Activated T-helper 1 cell treated with anti-CD3 and anti-CD28 coated beads, Interleukin-2, amount 50 U/mL, for 16 hours (primary cell): ENCODE results near the gene LDLRAD3.
"Not testable (repeated sequence)": the region's sequence is repeated elsewhere in the genome, so short reads cannot be mapped to it uniquely, and the experiment has no call there.

Experiments
- DNase-seq, 2 donors: peaks; one replicate each; pipeline ENCODE4 v3.0.0-alpha.2; 2020; ENCODE audit warnings: low read depth in 1 of 2, low spot score in 1 of 2

Gene LDLRAD3

GRCh38 chr11:36044636-36045035, 100.8 kb downstream of the LDLRAD3 start:
- DNase-seq, result no peak

DNA sequence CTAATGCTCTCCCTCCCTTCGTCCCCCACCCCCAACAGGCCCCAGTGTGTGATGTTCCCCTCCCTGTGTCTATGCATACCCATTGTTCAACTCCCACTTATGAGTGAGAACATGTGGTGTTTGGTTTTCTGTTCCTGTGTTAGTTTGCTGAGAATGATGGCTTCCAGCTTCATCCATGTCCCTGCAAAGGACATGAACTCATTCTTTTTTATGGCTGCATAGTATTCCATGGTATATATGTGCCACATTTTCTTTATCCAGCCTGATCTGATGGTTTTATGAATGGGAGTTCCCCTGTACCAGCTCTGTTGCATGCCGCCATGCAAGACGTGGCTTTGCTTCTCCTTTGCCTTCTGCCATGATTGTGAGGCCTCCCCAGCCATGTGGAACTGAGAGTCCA, 102.1 kb downstream of the LDLRAD3 start:
- not testable (repeated sequence) for DNase-seq

DNA sequence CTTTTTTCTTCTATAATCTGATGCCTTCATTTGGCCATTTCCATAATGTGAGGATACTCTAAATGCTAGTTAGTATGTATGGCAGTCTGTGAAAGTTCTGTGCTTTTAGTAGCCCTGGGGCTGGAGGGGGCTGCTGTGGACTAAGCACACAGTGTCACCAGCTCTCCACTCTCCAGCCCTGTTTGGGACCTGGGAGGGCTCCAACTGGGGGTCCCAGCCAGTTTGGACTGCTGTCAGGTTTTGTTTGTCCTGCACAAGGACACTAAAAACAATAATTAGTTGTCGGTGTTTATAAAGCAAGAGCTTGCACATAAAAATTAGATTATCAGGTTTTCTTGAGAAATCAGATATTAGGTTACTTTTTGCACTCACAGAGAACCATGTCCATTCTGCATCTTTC, 103.1 kb downstream of the LDLRAD3 start:
- no peak for DNase-seq

- DNase-seq, result no peak
These were observed 103.5 kb downstream of the LDLRAD3 start for GRCh38 chr11:36047344-36047743.

- DNase-seq, result no peak
These were observed 104.8 kb downstream of the LDLRAD3 start for GRCh38 chr11:36048496-36049247.

DNA sequence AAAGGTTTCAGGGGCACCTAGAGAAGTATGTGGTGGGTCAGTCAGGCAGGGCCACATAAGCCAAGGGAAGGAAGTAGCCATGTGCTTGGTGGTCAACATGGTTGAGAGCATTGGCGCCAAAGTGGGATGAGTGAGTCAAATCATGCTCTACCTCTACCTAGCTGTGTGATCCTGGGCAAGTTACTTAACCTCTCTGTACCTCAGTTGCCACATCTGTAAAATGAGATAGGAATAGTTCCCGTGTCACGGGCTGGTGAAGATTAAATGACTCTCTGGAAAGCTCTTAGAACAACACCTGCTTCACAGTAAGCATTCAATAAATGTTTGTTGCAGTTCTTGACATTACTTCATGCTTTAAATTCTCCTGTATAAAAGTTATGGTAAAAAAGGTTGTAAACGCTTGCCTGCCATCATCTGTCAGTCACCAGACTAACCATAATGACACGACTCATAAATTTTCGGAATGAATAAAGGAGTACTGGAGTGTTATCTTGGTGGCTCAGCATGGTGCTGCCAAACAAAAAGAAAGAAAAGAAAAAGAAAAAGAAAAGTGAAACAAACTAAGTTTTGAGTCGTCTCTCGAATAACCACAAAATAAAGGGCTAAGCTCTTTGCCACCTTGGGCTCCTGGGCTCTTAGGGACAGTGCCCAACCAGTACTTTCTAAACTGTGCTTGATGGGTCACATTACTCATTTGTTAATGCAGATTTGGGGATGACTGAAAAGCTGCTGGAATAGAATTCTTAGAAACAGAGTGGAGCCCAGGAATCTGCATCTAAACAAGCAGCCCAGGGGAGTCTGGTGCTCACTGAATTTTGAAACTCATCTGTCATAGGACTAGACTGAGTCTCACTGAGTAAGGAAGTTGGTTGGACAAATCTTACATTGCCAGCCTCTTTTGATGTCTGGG, 107.6 kb downstream of the LDLRAD3 start:
- no peak for DNase-seq

DNA sequence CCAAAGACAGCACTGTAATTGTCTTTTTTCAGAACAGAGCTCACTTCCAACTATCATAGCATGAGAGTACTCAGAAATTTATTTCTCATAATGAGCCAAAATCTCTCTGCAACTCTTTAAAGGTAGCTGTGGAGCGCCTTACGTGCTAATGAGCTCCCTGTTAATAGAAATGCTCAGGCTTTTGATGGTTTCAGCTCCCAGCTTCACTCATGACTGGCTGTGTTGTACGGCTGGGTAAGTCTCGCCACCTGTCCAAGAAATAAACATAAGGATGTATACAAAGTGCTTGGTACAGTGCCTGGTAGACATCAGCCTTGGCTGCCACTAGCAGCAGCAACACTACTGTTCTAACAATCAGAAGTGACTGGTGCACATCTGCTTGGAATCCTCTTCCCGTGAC, 109.4 kb downstream of the LDLRAD3 start:
- DNase-seq, result no peak

DNA sequence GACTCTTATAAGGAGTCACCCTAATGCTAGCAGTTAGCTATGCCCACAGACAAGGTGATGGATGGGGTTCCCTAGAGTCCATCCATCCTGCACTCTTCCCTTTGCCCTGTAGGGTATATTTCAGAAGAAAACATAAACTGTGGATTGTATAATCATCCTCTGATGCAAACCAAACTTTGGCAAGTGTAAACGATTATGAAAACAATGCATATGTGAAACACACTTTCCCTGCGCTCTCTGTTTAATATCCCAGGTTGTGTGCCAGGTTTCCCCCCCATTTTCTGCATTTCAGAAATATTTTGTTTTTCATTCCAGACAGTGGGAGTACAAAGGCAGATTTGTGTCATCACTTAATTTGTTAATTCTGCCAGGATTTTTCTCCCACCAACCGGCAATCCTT, 110.0 kb downstream of the LDLRAD3 start:
- no peak for DNase-seq

GRCh38 chr11:36054628-36055027, 110.8 kb downstream of the LDLRAD3 start:
- DNase-seq, result no peak

- no peak for DNase-seq
These were observed 112.4 kb downstream of the LDLRAD3 start for GRCh38 chr11:36056160-36056751.

- no peak for DNase-seq
These were observed 113.6 kb downstream of the LDLRAD3 start for GRCh38 chr11:36057379-36058042.

DNA sequence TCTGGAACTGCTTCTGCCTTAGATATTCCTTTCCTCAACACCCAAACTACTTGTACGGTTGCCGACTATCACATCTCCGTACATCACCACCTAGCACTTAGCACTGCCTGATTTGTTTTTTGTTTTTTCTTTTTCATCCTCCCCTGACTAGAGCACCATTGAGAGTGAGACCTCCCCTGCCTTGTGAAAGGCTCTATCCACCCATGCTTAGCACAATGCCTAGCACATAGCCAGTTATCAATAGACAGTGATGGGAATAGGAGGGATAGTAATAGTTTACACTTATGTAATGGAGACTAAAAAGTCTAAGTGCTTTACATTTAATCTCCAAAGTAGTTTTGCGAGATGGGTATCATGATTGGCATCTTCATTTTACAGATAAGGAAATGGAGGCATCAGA, 115.8 kb downstream of the LDLRAD3 start:
- no peak for DNase-seq

- no peak for DNase-seq
These were observed 117.1 kb downstream of the LDLRAD3 start for GRCh38 chr11:36060926-36061325.

DNA sequence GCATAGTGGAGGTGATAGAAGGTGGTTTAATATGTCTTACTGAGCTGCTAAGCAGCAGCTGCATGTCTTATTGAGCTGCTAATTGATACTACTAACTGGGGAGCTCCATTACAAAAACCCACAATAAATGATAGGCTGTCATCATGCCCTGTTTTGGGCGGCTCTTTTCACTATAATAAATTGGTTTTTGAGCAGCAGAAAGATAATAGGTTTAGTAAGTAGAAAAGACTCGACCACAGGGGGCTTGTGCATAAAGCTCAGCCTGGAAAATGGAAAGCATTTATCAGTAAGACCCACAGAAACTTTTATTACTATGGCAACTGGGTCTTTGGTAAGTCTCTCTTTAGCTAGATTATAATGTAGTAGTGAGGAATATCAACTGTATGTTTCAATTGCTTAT, 117.6 kb downstream of the LDLRAD3 start:
- no peak for DNase-seq

GRCh38 chr11:36062796-36063365, 119.0 kb downstream of the LDLRAD3 start:
- no peak for DNase-seq

GRCh38 chr11:36065436-36065835, 121.6 kb downstream of the LDLRAD3 start:
- DNase-seq, result no peak

- no peak for DNase-seq
These were observed 123.0 kb downstream of the LDLRAD3 start for GRCh38 chr11:36066891-36067290.

- DNase-seq, result no peak
These were observed 125.8 kb downstream of the LDLRAD3 start for GRCh38 chr11:36069576-36070212.

DNA sequence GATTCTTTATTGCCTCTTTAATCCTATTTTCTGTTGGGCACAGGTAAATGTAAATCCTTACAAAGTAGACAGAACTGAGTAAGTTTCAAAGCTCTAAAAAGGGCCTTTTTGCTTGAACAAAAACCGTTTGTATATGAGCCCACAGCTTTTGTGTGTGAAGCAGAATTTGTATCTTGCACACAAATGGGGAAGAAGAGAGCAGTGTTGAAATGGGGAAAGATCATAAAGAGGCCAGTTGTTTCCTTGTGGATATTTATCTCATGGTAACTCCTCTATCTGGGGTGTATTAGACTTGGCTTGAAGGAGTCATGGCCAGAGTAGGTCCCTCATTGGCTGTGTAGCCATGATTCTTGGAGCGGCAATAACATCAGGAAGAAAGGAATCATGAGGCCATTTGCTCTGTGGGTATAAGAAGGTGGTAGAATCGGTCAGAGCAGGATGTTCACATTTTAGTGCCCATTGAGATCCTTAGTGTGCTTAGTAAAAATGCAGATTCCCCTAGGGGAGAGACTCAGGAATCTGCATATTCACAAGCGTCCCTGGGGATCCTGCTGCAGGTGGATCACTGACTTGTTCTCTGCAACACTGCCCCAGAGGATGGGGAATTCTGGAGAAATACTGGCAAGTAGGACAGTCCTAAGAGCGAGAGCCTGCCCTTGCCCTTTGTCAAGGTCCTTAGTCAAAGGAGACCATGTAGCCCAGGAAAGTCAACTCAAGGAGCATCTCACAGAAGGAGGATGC, 126.5 kb downstream of the LDLRAD3 start:
- DNase-seq, result no peak

- no peak for DNase-seq
These were observed 127.1 kb downstream of the LDLRAD3 start for GRCh38 chr11:36070954-36071330.
